ENCODE measurements around the gene STX16.

- no peak for TF ChIP-seq HDAC1 (CRISPR knock-in tag; IDR thresholded peaks at IDR 0.05)
- TF ChIP-seq MATR3 (CRISPR knock-in tag; IDR thresholded peaks at IDR 0.05) = no peak
- TF ChIP-seq CBX2 (IDR thresholded peaks at IDR 0.05; ENCODE audit: low read depth, low read length) = no peak
- no peak for TF ChIP-seq CBX2 (CRISPR knock-in tag; IDR thresholded peaks at IDR 0.05; ENCODE audit: low read depth)
- no peak for TF ChIP-seq ETV6 (CRISPR knock-in tag; conservative IDR thresholded peaks at IDR 0.05)
- TF ChIP-seq ZNF232 (CRISPR knock-in tag; IDR thresholded peaks at IDR 0.05; ENCODE audit: borderline replicate concordance) = no peak
- TF ChIP-seq MAX (IDR thresholded peaks at IDR 0.05) = no peak
- TF ChIP-seq ZBTB20 (CRISPR knock-in tag; IDR thresholded peaks at IDR 0.05; ENCODE audit: borderline replicate concordance, low read depth) = no peak
- TF ChIP-seq ARID2 (CRISPR knock-in tag; IDR thresholded peaks at IDR 0.05; ENCODE audit: borderline replicate concordance) = no peak
- TF ChIP-seq CTCF (CRISPR knock-in tag; IDR thresholded peaks at IDR 0.05) = no peak
- TF ChIP-seq NR1H2 (CRISPR knock-in tag; IDR thresholded peaks at IDR 0.05; ENCODE audit: borderline replicate concordance, low read depth) = no peak
- TF ChIP-seq POLR2A (IDR thresholded peaks at IDR 0.05; ENCODE audit: insufficient read depth in 1 of 2, low read depth in 2 of 2, low read length in 2 of 2) = no peak
- TF ChIP-seq HMG20B (CRISPR knock-in tag; conservative IDR thresholded peaks at IDR 0.05) = no peak
Observed at GRCh38 chr20:58633161-58634053, 17.7 kb upstream of the STX16 start.
